Posterior vena cava (tissue), 2 donors: ENCODE results near the gene PHOX2A. TPM values are rescaled to one million over a fixed set of nuclear protein-coding genes. Genes with fewer than 3 reads are reported as not detected.

ENCODE experiments used
- DNase-seq: peaks from one replicate; pipeline ENCODE4 v3.0.0-alpha.2; 2020; ENCODE audit warnings: low spot score
- intact Hi-C, 2 donors: fragments of 100-400 bp; cut with DNase I; formaldehyde crosslinking; loops; one replicate each; pipeline versions ENCODE4 v1.14.1 to v1.14.2; 2022 to 2023
- total RNA-seq, 2 donors: library from RNA; stranded (reverse); fragmentation: NEBNext Ultra II Directional; extraction: Animal tissue kit (Norgen Biotek cat#: 25700); gene quantifications; one replicate each; pipeline ENCODE4 v1.2.1, GENCODE V29; 2021
- donor health status: DM: yes; HTN: yes; CAD: no.
- donor health status: DM: yes; HTN: yes; CAD: no.

Gene PHOX2A
- total RNA-seq, 2 donors from 2014 or later, result not detected

- intact Hi-C loops, result no loop called here
- DNase-seq, result no peak
Observed at GRCh38 chr11:72251614-72252013, 7.6 kb upstream of the PHOX2A start.

GRCh38 chr11:72250661-72251464, 6.9 kb upstream of the PHOX2A start:
- intact Hi-C loops, result no loop called here
- DNase-seq, result peak; percentile 77

DNA sequence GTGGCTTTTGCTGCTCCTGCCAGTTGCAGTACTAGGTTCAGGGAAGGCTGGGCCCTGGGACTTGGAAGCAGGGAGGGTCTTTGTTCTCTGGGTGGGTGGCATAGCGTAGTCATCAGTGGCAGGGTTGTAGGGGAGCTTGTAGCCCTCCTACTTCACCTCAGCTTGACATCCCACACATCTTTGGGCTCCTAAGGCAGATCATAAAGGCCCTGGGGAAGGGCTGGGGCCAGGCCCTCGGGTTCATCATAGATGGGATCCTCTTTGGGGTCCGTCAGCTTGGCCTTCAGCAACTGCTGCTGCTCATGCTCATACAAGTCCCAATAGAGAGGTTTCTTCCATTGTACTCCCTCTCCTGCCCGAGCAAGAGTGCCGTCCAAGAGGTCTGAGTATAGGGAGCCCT, 6.0 kb upstream of the PHOX2A start:
- peak; percentile 52 for DNase-seq
- intact Hi-C loops, result no loop called here

GRCh38 chr11:72247584-72247983, 3.6 kb upstream of the PHOX2A start:
- intact Hi-C loops, result no loop called here
- no peak for DNase-seq

DNA sequence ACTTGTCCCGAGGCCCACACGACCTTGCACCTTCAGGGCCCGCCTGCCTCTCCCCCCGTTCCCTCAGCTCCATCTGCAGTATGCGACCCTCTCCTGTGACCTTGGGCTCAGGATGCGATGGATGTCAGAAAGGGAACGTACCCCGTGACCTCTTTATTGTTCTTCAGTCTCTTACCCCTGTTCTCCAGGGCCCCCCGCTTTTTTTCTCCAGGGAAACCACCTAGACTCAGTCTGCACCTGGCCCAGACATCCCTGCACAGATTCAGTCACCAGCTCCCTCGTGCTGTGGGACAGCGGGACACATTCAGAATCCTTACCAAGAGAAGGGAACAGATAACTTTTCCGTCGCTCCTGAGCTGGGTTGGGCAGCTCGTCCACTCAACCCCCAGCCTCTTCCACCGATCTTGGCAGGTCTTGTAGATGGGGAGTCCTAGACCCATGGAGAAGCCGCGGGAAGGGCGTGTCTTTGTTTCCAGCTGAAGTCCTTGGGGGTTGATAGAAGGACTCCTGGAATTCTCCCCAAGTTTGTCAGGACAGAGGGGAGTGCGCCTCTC, 1.4 kb upstream of the PHOX2A start:
- DNase-seq, result peak; percentile 65
- intact Hi-C loops, result no loop called here

- DNase-seq, result no peak
- intact Hi-C loops, result no loop called here
Observed at GRCh38 chr11:72244361-72245262, 636 bp upstream of the PHOX2A start.

DNA sequence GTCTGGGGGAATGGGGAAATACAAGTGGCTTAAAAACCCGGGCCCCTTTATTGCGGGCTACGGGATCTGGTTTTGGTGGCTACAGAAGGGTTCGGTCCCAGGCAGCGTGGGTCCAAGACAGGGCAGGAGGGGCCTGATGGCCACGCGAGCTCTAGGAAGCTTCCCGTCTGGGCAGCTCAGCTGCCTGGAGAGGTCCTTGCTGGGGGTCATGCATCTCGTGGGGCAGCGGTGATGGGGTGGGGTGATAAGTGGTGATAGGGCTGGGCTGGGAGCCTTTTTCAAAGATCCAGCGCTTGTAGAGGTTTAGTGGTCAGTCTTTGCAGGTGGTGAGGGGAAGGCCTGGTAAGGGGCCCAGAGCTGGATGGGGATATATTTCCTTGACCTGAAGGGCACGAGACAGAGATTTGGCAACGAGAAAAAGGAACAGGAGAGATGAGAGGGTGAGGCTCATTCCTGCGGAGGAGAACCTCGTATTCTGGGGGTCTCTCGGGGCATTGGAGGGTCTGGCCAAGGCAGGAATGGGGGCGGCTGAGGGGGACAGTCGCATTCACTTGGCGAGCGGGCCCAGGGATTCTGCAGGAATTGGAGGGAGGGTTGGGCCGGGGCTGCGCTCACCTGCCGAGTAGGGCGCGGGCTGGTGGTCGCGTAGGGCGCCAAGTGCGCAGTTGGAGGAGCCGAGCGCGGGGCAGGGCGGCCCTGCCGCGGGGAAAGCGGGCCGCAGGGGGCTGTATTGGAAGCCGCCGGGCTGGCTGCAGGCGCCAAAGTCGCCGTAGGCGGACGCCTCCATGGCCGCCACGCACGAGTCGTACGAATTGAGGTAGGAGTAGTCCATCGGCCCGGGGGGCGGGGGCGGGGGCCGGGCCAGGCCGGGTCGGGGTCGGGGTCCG, 560 bp downstream of the PHOX2A start:
- intact Hi-C loops, result no loop called here
- DNase-seq, result no peak

DNA sequence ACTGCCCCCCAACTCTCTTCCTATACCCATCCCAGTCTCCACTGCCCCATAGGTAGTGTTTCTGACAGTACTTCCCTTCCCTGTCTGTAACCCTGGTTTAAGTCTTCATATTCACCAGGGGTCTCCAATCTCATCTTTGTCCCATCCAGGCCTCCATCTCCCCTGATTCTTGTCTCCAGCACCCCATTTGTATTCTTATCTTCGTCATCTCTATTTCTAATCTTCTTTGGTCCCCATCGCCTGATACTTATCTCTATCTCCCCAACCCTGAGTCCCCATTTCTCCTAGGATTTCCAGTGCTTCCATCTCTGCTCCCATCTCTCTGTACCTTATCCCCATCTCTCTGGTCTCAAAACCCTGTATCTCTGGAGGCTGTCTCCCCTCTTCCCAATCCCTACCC, 1.8 kb downstream of the PHOX2A start:
- no peak for DNase-seq
- intact Hi-C loops, result no loop called here

GRCh38 chr11:72241291-72241781, 2.6 kb downstream of the PHOX2A start:
- intact Hi-C loops, result no loop called here
- DNase-seq, result no peak

DNA sequence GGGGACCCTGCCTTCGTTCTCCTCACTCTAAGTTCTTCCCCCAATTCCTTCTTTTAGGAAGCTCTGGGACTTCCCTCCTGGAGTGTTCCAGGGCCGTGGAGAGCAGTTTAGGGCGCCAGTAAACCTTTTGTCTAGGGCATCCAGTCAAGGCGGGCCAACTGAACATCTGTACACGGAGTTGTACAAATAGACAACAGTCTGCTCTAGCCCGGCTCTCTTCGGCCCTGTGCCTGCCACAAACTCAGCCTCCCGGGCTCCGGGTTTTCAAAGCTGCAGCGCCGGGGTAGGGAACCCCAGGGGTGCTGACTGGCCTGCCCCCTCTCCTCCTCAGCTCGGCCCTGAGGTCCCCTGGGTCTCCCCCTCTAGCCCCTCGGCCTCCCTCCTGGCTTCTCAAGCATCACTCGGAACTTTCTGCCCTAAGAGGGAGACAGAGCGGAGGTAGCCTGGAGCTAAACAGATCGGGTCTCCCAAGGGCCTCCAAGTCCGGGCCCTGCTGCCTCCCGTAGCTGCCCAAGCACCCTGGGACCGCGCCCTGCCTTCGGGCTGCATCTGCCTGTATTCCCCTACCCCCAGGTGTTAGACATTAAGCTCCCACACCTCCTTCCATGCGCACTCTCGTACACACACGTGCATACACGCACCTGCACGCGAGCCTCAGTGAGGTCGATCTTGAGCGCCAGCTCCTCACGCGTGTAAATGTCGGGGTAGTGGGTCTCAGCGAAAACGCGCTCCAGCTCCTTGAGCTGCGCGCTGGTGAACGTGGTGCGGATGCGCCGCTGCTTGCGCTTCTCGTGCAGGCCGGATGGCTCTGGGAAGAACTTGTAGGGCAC, 3.3 kb downstream of the PHOX2A start:
- intact Hi-C loops, result loop anchor here in 1 of 2 donors (1.0 kb wide), 1 partner anchor 17 kb away; no protein-coding TSS in a partner anchor
- DNase-seq, result no peak

DNA sequence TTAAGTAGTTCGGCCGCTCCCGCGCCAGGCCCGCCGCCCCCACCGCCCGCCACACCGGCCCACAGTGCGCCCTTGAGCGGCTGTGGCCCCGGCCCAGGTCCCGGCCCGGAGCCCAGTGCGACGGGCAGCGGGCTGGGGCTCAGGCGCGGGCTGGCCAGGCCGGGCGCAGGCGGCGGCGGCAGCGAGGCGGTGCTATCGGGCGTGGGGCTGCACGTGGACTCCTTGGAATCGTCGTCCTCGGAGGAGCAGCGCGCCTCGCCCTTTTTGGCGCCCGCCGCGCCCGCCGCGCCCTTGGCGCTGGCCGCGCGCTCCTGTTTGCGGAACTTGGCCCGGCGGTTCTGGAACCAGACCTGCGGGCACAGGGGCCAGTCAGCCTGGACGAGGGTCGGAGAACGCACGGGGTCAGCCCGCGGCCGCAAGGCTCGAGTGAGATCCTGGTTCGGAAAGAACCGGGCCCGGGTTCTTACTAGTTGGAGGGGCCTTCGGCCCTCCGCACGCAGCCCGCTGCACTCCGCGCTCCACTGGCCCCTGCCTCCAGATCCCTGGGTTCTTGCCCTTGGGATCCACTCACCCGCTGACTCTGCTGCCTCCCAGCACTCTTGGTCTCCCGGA, 4.0 kb downstream of the PHOX2A start:
- intact Hi-C loops, result loop anchor here in 1 of 2 donors (1.0 to 10.0 kb wide), 2 partner anchors 17 to 225 kb away; no protein-coding TSS in a partner anchor
- DNase-seq, result peak; percentile 92

DNA sequence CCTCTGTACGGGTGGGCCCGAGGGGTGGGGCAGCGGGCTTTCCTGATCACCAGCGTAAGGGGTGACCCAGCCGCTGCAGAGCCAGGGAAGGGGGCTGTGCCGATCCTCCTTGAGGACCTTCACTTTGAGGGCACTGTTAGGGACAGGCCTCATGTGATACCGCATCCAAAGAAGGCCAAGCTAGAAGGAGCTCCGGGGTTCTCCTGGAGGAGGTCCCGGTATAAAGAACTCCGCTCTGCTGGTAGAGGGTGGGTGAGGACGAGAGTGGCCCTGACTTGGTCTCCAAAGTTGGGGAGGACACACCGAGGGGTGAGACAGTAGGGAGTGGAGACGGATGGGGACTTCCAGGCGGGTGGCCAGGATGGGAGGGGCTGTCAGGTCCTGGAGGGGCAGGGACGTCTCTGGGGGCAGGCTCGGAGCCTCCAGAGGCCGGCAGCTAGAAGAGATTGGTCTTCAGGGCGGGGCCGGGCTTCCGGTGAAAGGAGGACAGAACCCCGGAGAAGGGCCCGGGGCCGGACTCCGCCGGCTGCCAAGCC, 4.6 kb downstream of the PHOX2A start:
- intact Hi-C loops, result loop anchor here in 1 of 2 donors (10.0 kb wide), 1 partner anchor 225 kb away; no protein-coding TSS in a partner anchor

DNA sequence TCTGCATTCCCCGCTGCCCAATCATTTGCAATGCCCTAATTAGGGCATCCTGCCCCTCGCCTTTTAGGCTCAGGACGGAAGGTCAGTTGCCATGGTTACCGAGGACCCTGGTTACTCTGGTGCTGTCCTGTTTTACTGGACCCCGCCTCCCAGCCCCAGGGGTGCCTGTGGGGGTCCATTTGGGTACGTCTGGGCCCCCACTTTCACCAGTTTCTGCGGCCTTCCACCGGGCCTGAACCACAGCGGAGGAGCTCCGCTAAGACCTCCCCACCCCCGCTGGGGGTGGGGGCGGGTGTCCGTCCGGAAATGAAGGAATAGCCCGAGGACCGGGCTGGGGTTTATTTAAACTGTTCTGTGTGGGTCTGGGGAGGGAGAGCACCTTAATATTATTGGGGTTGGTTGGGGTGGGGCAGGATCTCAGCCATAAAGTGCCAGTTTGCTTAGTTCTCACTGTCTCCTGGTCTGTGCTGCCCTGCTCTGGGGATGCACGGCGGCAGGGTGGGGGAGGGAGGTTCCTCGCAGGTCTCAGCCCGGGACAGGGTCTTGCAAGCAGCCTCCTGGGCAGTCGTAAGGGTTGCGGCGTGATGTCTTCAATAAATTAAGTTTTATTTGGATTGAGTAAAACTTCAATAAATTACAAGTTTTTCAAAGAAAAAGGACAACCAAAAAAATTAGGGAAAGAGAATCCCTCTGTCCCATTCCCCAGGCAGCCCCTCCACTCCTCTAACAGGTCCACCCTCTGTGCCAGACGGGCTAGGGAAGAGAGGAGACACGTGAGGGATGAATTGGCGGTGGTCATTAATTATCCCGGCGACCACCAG, 5.3 kb downstream of the PHOX2A start:
- intact Hi-C loops, result loop anchor here in 1 of 2 donors (10.0 kb wide), 1 partner anchor 224 kb away; no protein-coding TSS in a partner anchor
- no peak for DNase-seq

More for the DNA sequence above, 4.6 kb downstream of the PHOX2A start:
- DNase-seq, result peak; percentile 91

DNA sequence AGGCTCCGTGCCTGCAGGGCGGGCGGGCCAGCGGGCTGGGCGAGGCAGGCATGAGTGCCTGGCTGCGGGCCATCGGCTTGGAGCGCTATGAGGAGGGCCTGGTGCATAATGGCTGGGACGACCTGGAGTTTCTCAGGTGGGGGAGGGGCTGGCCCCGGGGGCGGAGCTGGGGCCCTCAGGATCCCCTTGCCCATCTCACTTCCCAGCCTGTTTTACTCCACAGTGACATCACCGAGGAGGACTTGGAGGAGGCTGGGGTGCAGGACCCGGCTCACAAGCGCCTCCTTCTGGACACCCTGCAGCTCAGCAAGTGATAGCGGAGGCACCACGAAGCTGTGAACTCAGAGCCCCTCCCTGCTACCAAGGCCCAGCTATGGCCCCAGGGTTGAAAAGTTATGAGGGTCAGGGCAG, 5.9 kb downstream of the PHOX2A start:
- DNase-seq, result no peak
- intact Hi-C loops, result loop anchor here in 1 of 2 donors (10.0 kb wide), 1 partner anchor 223 kb away; no protein-coding TSS in a partner anchor

GRCh38 chr11:72237112-72237931, 6.7 kb downstream of the PHOX2A start:
- no peak for DNase-seq
- intact Hi-C loops, result loop anchor here in 1 of 2 donors (10.0 kb wide), 1 partner anchor 223 kb away; no protein-coding TSS in a partner anchor
